GM23338 (cell line): Measurements from ENCODE around the gene OTOP2. TPM values are rescaled to one million over a fixed set of nuclear protein-coding genes. Genes with fewer than 3 reads are reported as not detected.

Experiments
- ATAC-seq: fragments of 200-7000 bp; cut with Tn5 transposase; 3 replicates; pipeline ENCODE4 v1.9.1; 2020
- DNase-seq: peaks from one replicate; pipeline ENCODE4 v3.0.0-alpha.2; 2015; ENCODE audit warnings: low spot score
- H2AFZ ChIP-seq: fragments of 200-600 bp; sonication (generic); 2 replicates; pipeline ENCODE4 v1.8.0; 2016; ENCODE audit warnings: antibody characterized with exemption, mild to moderate bottlenecking, moderate library complexity
- H3F3A ChIP-seq: fragments of 200-600 bp; sonication (generic); replicated peaks from 2 replicates; pipeline ENCODE4 v1.8.0; 2017; ENCODE audit warnings: antibody characterized with exemption, mixed run types, low read depth
- H3K27ac ChIP-seq: fragments of 200-600 bp; sonication (generic); 2 replicates; pipeline ENCODE4 v1.6.1; 2016; ENCODE audit warnings: low read depth
- H3K27me3 ChIP-seq: fragments of 200-600 bp; sonication (generic); 2 replicates; pipeline ENCODE4 v1.8.0; 2016; ENCODE audit warnings: mild to moderate bottlenecking, mixed run types, moderate library complexity; ENCODE audit not compliant: insufficient read depth
- H3K36me3 ChIP-seq: fragments of 200-600 bp; sonication (generic); 2 replicates; pipeline ENCODE4 v1.8.0; 2016; ENCODE audit warnings: mild to moderate bottlenecking; ENCODE audit not compliant: insufficient read depth
- H3K4me1 ChIP-seq: fragments of 200-600 bp; sonication (generic); 2 replicates; pipeline ENCODE4 v1.8.0; 2016; ENCODE audit warnings: mild to moderate bottlenecking, moderate library complexity; ENCODE audit not compliant: insufficient read depth
- H3K4me2 ChIP-seq: fragments of 200-600 bp; sonication (generic); 2 replicates; pipeline ENCODE4 v1.7.1; 2017; ENCODE audit warnings: mixed run types
- H3K4me3 ChIP-seq: fragments of 200-600 bp; sonication (generic); 2 replicates; pipeline ENCODE4 v1.6.1; 2016; ENCODE audit warnings: mixed run types
- H3K79me2 ChIP-seq: fragments of 200-600 bp; sonication (generic); replicated peaks from 2 replicates; pipeline ENCODE4 v1.8.0; 2017; ENCODE audit warnings: mild to moderate bottlenecking; ENCODE audit not compliant: insufficient read depth
- H3K9me2 ChIP-seq: fragments of 200-600 bp; sonication (generic); 2 replicates; pipeline ENCODE4 v1.8.0; 2017; ENCODE audit not compliant: insufficient read depth
- H4K20me1 ChIP-seq: fragments of 200-600 bp; sonication (generic); replicated peaks from 2 replicates; pipeline ENCODE4 v1.8.0; 2017; ENCODE audit warnings: mild to moderate bottlenecking; ENCODE audit not compliant: insufficient read depth
- H3K27ac Mint-ChIP-seq: 2 replicates; pipeline ENCODE4 v1.8.0; 2020; ENCODE audit warnings: inconsistent platforms, mild to moderate bottlenecking, moderate library complexity, mixed read lengths
- H3K27me3 Mint-ChIP-seq: 3 replicates; pipeline ENCODE4 v1.8.0; 2022; ENCODE audit warnings: low read depth, mild to moderate bottlenecking, moderate library complexity, mixed read lengths, inconsistent platforms; ENCODE audit not compliant: insufficient read depth, poor library complexity
- H3K36me3 Mint-ChIP-seq: 3 replicates; pipeline ENCODE4 v1.8.0; 2021; ENCODE audit warnings: low read depth, mild to moderate bottlenecking, inconsistent platforms, moderate library complexity, mixed read lengths
- H3K4me1 Mint-ChIP-seq: 3 replicates; pipeline ENCODE4 v1.8.0; 2020; ENCODE audit warnings: mild to moderate bottlenecking, inconsistent platforms, mixed read lengths
- H3K4me3 Mint-ChIP-seq: 3 replicates; pipeline ENCODE4 v1.8.0; 2021; ENCODE audit warnings: moderate library complexity, mild to moderate bottlenecking, inconsistent platforms, mixed read lengths
- H3K9me3 Mint-ChIP-seq: 3 replicates; pipeline ENCODE4 v1.8.0; 2020; ENCODE audit warnings: moderate library complexity, mild to moderate bottlenecking, inconsistent platforms, mixed read lengths
- CTCF ChIP-seq, 2 experiments: fragments of 200-600 bp in 1 of 2; sonication (generic) in 1 of 2; conservative IDR thresholded peaks; 2 replicates each; pipeline versions ENCODE4 v1.5.1 to v1.6.1; 2016 to 2017; ENCODE audit warnings: antibody characterized with exemption in 2 of 2, low read depth in 2 of 2, mild to moderate bottlenecking in 2 of 2, moderate library complexity in 1 of 2
- EZH2 ChIP-seq: fragments of 200-600 bp; sonication (generic); IDR thresholded peaks from one replicate; pipeline ENCODE4 v1.8.0; 2017; ENCODE audit warnings: antibody characterized with exemption, mild to moderate bottlenecking, low read depth; ENCODE audit not compliant: unreplicated experiment
- EZH2phosphoT487 ChIP-seq: fragments of 200-600 bp; sonication (generic); IDR thresholded peaks from one replicate; pipeline ENCODE4 v1.8.1; 2018; ENCODE audit warnings: antibody characterized with exemption; ENCODE audit not compliant: unreplicated experiment
- JUNB ChIP-seq: IDR thresholded peaks from one replicate; pipeline ENCODE4 v1.6.1; 2016; ENCODE audit warnings: antibody characterized with exemption; ENCODE audit not compliant: unreplicated experiment
- NANOG ChIP-seq: IDR thresholded peaks from 2 replicates; pipeline ENCODE4 v1.6.1; 2016; ENCODE audit warnings: antibody characterized with exemption, borderline replicate concordance
- POLR2AphosphoS5 ChIP-seq: IDR thresholded peaks from 2 replicates; pipeline ENCODE4 v1.6.1; 2016; ENCODE audit warnings: antibody characterized with exemption, low read depth
- STAT1 ChIP-seq: IDR thresholded peaks from one replicate; pipeline ENCODE4 v1.6.1; 2016; ENCODE audit warnings: antibody characterized with exemption; ENCODE audit not compliant: unreplicated experiment
- polyA plus RNA-seq: library from polyadenylated mRNA; unstranded; fragments of >200 nt; fragmentation: Nextera tagmentation; extraction: Ambion mirVana; gene quantifications from 2 replicates; pipeline ENCODE4 v1.2.1, GENCODE V29; 2016
- total RNA-seq: library from RNA; depleted of rRNA; stranded (reverse); fragments of >200 nt; shearing (Covaris generic); gene quantifications from 2 replicates; pipeline ENCODE4 v1.2.3, GENCODE V29; 2014
- TF ChIP-seq, protein P1 (sequence below): IDR thresholded peaks from one replicate; pipeline ENCODE4 v1.6.1; 2018; ENCODE audit warnings: antibody characterized with exemption; ENCODE audit not compliant: unreplicated experiment

The OTOP2 gene
- total and polyA plus RNA-seq, 2 experiments from 2014 or later: not detected

DNA sequence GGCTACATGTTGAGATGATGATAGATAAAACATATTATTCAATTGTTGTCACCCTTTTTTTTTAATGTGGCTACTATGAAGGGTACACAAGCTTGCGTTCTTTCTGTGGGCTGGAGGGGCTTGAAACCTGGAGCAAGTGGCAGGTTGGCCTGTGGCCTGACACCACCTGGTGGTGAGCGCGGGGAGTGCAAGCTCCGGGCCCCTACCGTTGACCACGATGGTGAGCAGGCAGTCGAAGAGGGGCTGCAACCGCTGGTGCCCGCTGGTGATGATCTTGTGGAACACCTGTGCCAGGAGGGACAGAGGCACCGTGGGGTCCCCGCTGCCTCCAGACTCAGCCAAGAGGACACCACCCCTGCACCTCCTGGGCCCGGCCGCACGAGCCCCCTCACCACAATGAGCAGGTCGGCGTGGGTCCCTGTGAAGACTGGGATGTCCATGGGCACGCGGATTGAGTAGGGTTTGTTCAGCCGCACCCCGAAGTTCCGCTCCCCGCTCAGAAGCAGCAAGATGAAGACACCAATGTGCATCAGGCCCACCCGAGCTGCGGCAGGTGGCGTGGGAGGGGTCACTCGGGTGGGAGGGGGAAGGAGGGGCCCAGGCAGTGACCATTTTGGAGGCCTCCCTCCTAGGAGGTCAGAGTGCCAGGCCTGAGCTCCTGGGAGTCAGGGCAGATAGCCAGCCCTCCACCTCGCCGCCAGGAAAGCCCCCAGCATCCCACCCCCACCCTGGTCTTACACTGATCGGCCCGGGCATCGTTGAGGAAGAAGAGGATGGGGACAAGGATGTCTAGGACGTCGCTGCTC lies 34.1 kb downstream of the OTOP2 start:
- Mint-ChIP-seq H3K36me3 (no peaks in the 10 kb centered on the region), H3K27me3 (peaks cover 18% of the 10 kb centered on the region), H3K9me3 (no peaks in the 10 kb centered on the region), H3K4me1 (peaks cover 2% of the 10 kb centered on the region; the same call in 2 of the 3 replicates), H3K4me3 (no peak overlapping the region; the same call in 2 of the 3 replicates), H3K27ac (no peak overlapping the region)
- no peak overlapping the region for H3K27ac ChIP-seq
- no peaks in the 10 kb centered on the region for H3K36me3 ChIP-seq
- H3K4me1 ChIP-seq: peaks cover 3% of the 10 kb centered on the region; the same call in 1 of the 2 replicates
- no peak for TF ChIP-seq EZH2
- TF ChIP-seq NANOG: no peak
- no peak for TF ChIP-seq EZH2phosphoT487
- no peak for TF ChIP-seq JUNB
- no peak for TF ChIP-seq POLR2AphosphoS5
- TF ChIP-seq CTCF (conservative IDR thresholded peaks at IDR 0.05; ENCODE audit: low read depth in 2 of 2): peak; percentile 87 to 97
- TF ChIP-seq, protein P1, sequence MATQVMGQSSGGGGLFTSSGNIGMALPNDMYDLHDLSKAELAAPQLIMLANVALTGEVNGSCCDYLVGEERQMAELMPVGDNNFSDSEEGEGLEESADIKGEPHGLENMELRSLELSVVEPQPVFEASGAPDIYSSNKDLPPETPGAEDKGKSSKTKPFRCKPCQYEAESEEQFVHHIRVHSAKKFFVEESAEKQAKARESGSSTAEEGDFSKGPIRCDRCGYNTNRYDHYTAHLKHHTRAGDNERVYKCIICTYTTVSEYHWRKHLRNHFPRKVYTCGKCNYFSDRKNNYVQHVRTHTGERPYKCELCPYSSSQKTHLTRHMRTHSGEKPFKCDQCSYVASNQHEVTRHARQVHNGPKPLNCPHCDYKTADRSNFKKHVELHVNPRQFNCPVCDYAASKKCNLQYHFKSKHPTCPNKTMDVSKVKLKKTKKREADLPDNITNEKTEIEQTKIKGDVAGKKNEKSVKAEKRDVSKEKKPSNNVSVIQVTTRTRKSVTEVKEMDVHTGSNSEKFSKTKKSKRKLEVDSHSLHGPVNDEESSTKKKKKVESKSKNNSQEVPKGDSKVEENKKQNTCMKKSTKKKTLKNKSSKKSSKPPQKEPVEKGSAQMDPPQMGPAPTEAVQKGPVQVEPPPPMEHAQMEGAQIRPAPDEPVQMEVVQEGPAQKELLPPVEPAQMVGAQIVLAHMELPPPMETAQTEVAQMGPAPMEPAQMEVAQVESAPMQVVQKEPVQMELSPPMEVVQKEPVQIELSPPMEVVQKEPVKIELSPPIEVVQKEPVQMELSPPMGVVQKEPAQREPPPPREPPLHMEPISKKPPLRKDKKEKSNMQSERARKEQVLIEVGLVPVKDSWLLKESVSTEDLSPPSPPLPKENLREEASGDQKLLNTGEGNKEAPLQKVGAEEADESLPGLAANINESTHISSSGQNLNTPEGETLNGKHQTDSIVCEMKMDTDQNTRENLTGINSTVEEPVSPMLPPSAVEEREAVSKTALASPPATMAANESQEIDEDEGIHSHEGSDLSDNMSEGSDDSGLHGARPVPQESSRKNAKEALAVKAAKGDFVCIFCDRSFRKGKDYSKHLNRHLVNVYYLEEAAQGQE: no peak
- TF ChIP-seq STAT1: no peak
- no peak overlapping the region for H3K4me3 ChIP-seq
- peaks cover 6% of the 10 kb centered on the region; the same call in 1 of the 2 replicates for H3K27me3 ChIP-seq
- H3K4me2 ChIP-seq: no peak overlapping the region
- H3K79me2 ChIP-seq: no peaks in the 10 kb centered on the region
- H3K9me2 ChIP-seq: no peaks in the 10 kb centered on the region
- peak; percentile 56 for ATAC-seq
- peak; percentile 87 for DNase-seq
- no peaks in the 10 kb centered on the region for H4K20me1 ChIP-seq
- H2AFZ ChIP-seq: no peak overlapping the region
- no peaks in the 10 kb centered on the region for H3F3A ChIP-seq
